ENCODE data around the gene KLHDC4. TPM values are rescaled to one million over a fixed set of nuclear protein-coding genes. Genes with fewer than 3 reads are reported as not detected.

The KLHDC4 gene
- total and polyA plus RNA-seq, 10 of the 15 experiments (the other 5 are each of a cell fraction or from before 2014, with no cell fraction given), result 0.80 to 62.1 (median 32.8) TPM

- Histone ChIP-seq H4K20me1 (ENCODE audit: control insufficient read depth, insufficient read depth) (no peaks in the 10 kb centered on the region), H3K9me3 (replicated peaks; ENCODE audit: control insufficient read depth, insufficient read depth, low read length) (no peaks in the 10 kb centered on the region), H3K27me3 (replicated peaks in 1 of 2; ENCODE audit: control insufficient read depth in 2 of 2, insufficient read depth in 2 of 2, low read length in 1 of 2) (no peaks in the 10 kb centered on the region), H3K36me3 (ENCODE audit: control insufficient read depth in 2 of 2, insufficient read depth in 2 of 2, low read length in 1 of 2) (peaks cover 8 to 17% of the 10 kb centered on the region in 2 experiments; a peak in 3 of 4 replicates), H3K9ac (ENCODE audit: control insufficient read depth, insufficient read depth, low read length) (no peak overlapping the region), H3K4me2 (ENCODE audit: control insufficient read depth, insufficient read depth) (no peak overlapping the region), H3K4me3 (no peak overlapping the region), H2AFZ (ENCODE audit: control insufficient read depth, low read depth, low read length) (no peak overlapping the region), H3K27ac (ENCODE audit: control insufficient read depth, insufficient read depth) (no peak overlapping the region), H3K79me2 (ENCODE audit: control insufficient read depth, insufficient read depth, low read length) (no peaks in the 10 kb centered on the region; the same call in 1 of the 2 replicates), H3K4me1 (ENCODE audit: control insufficient read depth, insufficient read depth, low read length) (no peaks in the 10 kb centered on the region)
- RAD21 ChIA-PET (ENCODE audit: unreplicated experiment), result no interaction called here
- FAIRE-seq (no peak), ATAC-seq (no peak), DNase-seq (ENCODE audit: low read depth, low spot score) (no peak)
- intact Hi-C loops (cut with micrococcal nuclease; ENCODE audit: unreplicated experiment) (no loop called here), in situ Hi-C loops (cut with MboI) (no loop called here)
- POLR2A ChIA-PET, result no interaction called here
- TF ChIP-seq RBBP5 (conservative IDR thresholded peaks at IDR 0.05) (no peak), HDGF (IDR thresholded peaks at IDR 0.05) (no peak), BCL11A (IDR thresholded peaks at IDR 0.05; ENCODE audit: low read depth, low read length) (no peak), RELA (IDR thresholded peaks at IDR 0.05; ENCODE audit: borderline replicate concordance, partially characterized antibody) (no peak), MXI1 (IDR thresholded peaks at IDR 0.05; ENCODE audit: low read depth, low read length) (no peak)
- TF ChIP-seq, protein P1, sequence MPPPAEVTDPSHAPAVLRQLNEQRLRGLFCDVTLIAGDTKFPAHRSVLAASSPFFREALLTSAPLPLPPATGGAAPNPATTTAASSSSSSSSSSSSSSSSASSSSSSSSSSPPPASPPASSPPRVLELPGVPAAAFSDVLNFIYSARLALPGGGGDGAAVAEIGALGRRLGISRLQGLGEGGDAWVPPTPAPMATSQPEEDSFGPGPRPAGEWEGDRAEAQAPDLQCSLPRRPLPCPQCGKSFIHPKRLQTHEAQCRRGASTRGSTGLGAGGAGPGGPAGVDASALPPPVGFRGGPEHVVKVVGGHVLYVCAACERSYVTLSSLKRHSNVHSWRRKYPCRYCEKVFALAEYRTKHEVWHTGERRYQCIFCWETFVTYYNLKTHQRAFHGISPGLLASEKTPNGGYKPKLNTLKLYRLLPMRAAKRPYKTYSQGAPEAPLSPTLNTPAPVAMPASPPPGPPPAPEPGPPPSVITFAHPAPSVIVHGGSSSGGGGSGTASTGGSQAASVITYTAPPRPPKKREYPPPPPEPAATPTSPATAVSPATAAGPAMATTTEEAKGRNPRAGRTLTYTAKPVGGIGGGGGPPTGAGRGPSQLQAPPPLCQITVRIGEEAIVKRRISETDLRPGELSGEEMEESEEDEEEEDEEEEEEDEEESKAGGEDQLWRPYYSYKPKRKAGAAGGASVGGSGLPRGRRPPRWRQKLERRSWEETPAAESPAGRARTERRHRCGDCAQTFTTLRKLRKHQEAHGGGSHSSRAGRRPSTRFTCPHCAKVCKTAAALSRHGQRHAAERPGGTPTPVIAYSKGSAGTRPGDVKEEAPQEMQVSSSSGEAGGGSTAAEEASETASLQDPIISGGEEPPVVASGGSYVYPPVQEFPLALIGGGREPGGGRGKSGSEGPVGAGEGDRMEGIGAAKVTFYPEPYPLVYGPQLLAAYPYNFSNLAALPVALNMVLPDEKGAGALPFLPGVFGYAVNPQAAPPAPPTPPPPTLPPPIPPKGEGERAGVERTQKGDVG (CRISPR knock-in tag; IDR thresholded peaks at IDR 0.05), result no peak
- CTCF ChIA-PET, result no interaction called here
- WGBS (ENCODE audit: insufficient coverage, insufficient replicate concordance, low lambda C conversion rate, missing lambda C conversion rate), result 96% methylated on average over 12 of the region's 12 CpGs
- no TSS peak for BruUV-seq (replicated peaks)
- SMC1A ChIA-PET (ENCODE audit: uncharacterized antibody, unreplicated experiment), result no interaction called here
Observed at GRCh38 chr16:87736008-87736382, 29.8 kb downstream of the KLHDC4 start.

All from GM12878 (cell line).